Mucosa of descending colon (tissue), 3 donors: ENCODE measurements around the gene FLRT1. TPM values are rescaled to one million over a fixed set of nuclear protein-coding genes. Genes with fewer than 3 reads are reported as not detected.

Experiments used
- ATAC-seq: fragments of 200-7000 bp; cut with Tn5 transposase; one replicate; pipeline ENCODE4 v1.9.1; 2020; ENCODE audit warnings: mild to moderate bottlenecking, moderate library complexity
- DNase-seq, 3 donors: peaks; one replicate each; pipeline ENCODE4 v3.0.0-alpha.2; 2020
- H3K36me3 ChIP-seq: fragments of 200-600 bp; one replicate; pipeline ENCODE4 v1.8.0; 2021; ENCODE audit warnings: low read depth, mild to moderate bottlenecking
- H3K4me1 ChIP-seq: fragments of 200-600 bp; one replicate; pipeline ENCODE4 v1.8.0; 2021; ENCODE audit warnings: low read depth, mild to moderate bottlenecking
- H3K4me3 ChIP-seq: fragments of 200-600 bp; one replicate; pipeline ENCODE4 v1.8.0; 2021; ENCODE audit warnings: mild to moderate bottlenecking
- H3K9me3 ChIP-seq: fragments of 200-600 bp; one replicate; pipeline ENCODE4 v1.8.0; 2021; ENCODE audit warnings: mild to moderate bottlenecking
- intact Hi-C, 2 donors: fragments of 100-400 bp; cut with DNase I in 1 of 2; cut with micrococcal nuclease in 1 of 2; formaldehyde crosslinking; loops; one replicate each; pipeline versions ENCODE4 v1.11.0 to v1.11.1; 2022; cut with DNase I, micrococcal nuclease
- long read RNA-seq, 2 donors: library from polyadenylated mRNA; unstranded; transcript quantifications; one replicate each; pipeline ENCODE4 v2.0.0, GENCODE V29; 2019 to 2021
- total RNA-seq, 3 donors: library from RNA; stranded (reverse); fragmentation: NEBNext Ultra II Directional in 2 of 3; extraction: Animal tissue kit (Norgen Biotek cat#: 25700) in 2 of 3; gene quantifications; one replicate each; pipeline versions ENCODE4 v1.2.1 to v1.2.4, GENCODE V29; 2021 to 2023
- TF ChIP-seq, protein P1 (sequence below): fragments of 200-600 bp; IDR thresholded peaks from one replicate; pipeline ENCODE4 v1.8.0; 2022; ENCODE audit warnings: antibody characterized with exemption, mild to moderate bottlenecking
- donor health status: DM: no; HTN: no; CAD: no; lungs with moderate emphysema.
- donor health status: DM: no; HTN: no; CAD: no.
- donor health status: DM: no; HTN: yes; CAD: no.

Gene FLRT1
- 1 to 10 TPM in 1 of 3 donors, under 1 TPM in 2; 0.31 to 8.9 (median 0.38) TPM for total RNA-seq
- long read RNA-seq, donor 1, partial matches to known transcripts: 0 of 6 reads
- long read RNA-seq, donor 1, other reads (novel, unspliced or antisense): 4 of 6 reads
- long read RNA-seq, donor 2, partial matches to known transcripts: 0 of 1 reads
- long read RNA-seq, donor 2, other reads (novel, unspliced or antisense): 1 of 1 reads

DNA sequence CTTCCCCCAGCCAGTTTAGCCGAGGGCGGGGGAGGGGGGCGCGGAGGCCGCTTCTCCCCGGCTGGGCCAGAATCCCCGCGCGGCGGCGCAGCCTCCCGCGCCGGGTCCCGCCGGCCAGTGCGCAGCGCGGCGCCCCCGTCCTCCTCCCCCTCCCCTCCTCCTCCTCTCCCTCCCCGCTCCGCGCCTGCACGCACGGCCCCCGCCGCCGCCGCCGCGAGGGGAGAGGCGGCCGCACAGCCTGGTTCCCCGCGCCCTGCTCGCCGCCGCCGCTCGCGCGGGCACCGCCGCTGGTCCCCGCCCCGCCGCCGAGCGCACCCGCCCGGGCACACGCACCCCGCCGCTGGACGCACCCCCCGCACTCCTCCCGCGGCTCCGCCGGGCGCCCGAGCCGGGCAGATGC, at the start of gene FLRT1:
Gene FLRT1, plus strand, starts transcription at position 356 of the 400 bp plus-strand sequence. CDS start 80,337 bp downstream, outside the sequence.
- no peaks in the 10 kb centered on the region for H3K36me3 ChIP-seq
- ATAC-seq: no peak
- peaks cover 10% of the 10 kb centered on the region for H3K4me1 ChIP-seq
- intact Hi-C loops: no loop called here
- no peaks in the 10 kb centered on the region for H3K9me3 ChIP-seq
- TF ChIP-seq, protein P1, sequence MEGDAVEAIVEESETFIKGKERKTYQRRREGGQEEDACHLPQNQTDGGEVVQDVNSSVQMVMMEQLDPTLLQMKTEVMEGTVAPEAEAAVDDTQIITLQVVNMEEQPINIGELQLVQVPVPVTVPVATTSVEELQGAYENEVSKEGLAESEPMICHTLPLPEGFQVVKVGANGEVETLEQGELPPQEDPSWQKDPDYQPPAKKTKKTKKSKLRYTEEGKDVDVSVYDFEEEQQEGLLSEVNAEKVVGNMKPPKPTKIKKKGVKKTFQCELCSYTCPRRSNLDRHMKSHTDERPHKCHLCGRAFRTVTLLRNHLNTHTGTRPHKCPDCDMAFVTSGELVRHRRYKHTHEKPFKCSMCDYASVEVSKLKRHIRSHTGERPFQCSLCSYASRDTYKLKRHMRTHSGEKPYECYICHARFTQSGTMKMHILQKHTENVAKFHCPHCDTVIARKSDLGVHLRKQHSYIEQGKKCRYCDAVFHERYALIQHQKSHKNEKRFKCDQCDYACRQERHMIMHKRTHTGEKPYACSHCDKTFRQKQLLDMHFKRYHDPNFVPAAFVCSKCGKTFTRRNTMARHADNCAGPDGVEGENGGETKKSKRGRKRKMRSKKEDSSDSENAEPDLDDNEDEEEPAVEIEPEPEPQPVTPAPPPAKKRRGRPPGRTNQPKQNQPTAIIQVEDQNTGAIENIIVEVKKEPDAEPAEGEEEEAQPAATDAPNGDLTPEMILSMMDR: no peak
- no peak within 1 kb of the TSS for H3K4me3 ChIP-seq
- no peak for DNase-seq

DNA sequence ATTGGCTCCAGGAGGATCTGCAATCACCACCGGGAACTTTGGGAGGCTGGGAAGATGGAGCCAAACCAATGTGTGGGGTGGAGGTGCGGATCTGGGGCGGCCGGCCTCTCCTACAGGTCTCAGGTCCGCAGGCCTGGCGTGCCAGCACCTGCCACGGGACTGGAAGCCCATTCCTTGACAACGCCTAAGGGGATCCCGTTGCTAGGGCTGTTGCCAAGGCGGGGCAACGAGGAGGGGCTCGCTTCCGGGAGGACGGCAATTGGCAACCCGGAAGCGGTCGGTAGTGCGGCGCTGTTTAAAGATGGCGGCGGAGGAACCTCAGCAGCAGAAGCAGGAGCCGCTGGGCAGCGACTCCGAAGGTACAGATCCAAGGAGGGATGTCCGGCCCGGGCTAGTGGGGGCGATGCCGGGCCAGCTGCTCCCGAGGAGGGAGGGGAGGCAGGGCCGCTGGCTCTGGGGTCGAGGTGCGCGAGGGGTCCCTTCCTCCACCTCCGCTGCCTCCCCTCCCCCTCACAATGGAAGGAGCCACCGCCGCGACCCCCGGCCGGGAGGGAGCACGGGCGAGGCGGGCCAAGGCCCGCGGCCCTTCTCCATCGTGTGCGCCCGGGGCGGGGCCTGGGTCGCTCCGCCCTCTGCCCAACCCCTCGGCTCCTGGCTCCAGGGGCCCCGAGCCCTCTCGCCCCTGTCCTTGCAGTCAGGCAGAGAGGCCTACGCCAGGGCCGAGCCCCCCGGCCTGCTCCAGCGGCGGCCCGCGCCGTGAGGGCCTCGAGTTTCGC, 49.4 kb upstream of the FLRT1 start, which contains the start of gene OTUB1:
Gene OTUB1, plus strand, starts transcription at position 283 of the 776 bp plus-strand sequence. Its CDS starts 19 bp downstream, at position 302.
- Histone ChIP-seq H3K36me3 (no peaks in the 10 kb centered on the region), H3K4me1 (peaks cover 19% of the 10 kb centered on the region), H3K4me3 (peak within 1 kb of the TSS; percentile 94), H3K9me3 (no peaks in the 10 kb centered on the region)
- TF ChIP-seq, protein P1: no peak
- ATAC-seq (peak; percentile 97), DNase-seq (peak; percentile 94 to 96 (median 95))
- intact Hi-C loops: no loop called here

- peaks cover 19% of the 10 kb centered on the region for H3K4me1 ChIP-seq
- intact Hi-C loops: no loop called here
- H3K36me3 ChIP-seq: no peaks in the 10 kb centered on the region
- TF ChIP-seq, protein P1: no peak
- no peak for ATAC-seq
- no peak for DNase-seq
- no peaks in the 10 kb centered on the region for H3K9me3 ChIP-seq
- H3K4me3 ChIP-seq: peak overlapping the region; percentile 94
These were observed 48.7 kb upstream of the FLRT1 start for GRCh38 chr11:63986932-63987513.

DNA sequence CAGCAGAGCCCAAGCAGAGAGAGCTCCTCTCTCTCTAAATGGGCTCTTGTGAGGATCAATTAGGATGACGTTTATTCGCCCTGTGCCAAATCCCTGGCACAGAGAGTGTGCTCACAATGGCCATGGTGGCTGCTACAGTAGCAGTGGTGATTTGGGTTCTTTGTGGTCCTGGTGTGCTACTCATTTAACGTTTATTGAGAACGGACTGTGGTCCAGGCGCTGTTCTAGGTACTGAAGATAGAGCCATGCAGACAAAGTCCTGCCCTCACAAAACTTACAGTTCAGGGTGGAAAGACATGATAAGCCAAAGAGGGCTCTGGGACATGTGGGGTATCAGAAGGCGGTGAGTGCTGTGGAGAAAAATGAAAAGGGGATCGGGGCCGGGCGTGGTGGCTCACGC, 44.2 kb upstream of the FLRT1 start:
- TF ChIP-seq, protein P1: no peak
- ATAC-seq (no peak), DNase-seq (no peak)
- Histone ChIP-seq H3K4me3 (no peak overlapping the region), H3K9me3 (no peaks in the 10 kb centered on the region), H3K36me3 (no peaks in the 10 kb centered on the region), H3K4me1 (peaks cover 10% of the 10 kb centered on the region)
- intact Hi-C loops: no loop called here

GRCh38 chr11:63993100-63993499, 42.6 kb upstream of the FLRT1 start:
- no peak overlapping the region for H3K4me3 ChIP-seq
- no peaks in the 10 kb centered on the region for H3K9me3 ChIP-seq
- TF ChIP-seq, protein P1: no peak
- ATAC-seq: no peak
- intact Hi-C loops: no loop called here
- DNase-seq: no peak
- peaks cover 10% of the 10 kb centered on the region for H3K36me3 ChIP-seq
- H3K4me1 ChIP-seq: no peaks in the 10 kb centered on the region
